Ishikawa (cell line): Measurements from ENCODE around the gene KLF2.

Source experiments
- CEBPB ChIP-seq: IDR thresholded peaks from 2 replicates; pipeline ENCODE4 v1.6.1; 2012
- CREB1 ChIP-seq: IDR thresholded peaks from 2 replicates; pipeline ENCODE4 v1.6.1; 2012; ENCODE audit warnings: low read depth
- EGR1 ChIP-seq: IDR thresholded peaks from 2 replicates; pipeline ENCODE4 v1.6.1; 2012
- EP300 ChIP-seq: IDR thresholded peaks from 2 replicates; pipeline ENCODE4 v1.6.1; 2012; ENCODE audit warnings: borderline replicate concordance
- FOXM1 ChIP-seq: IDR thresholded peaks from 2 replicates; pipeline ENCODE4 v1.6.1; 2012; ENCODE audit warnings: low read depth, borderline replicate concordance
- NFIC ChIP-seq: IDR thresholded peaks from 2 replicates; pipeline ENCODE4 v1.6.1; 2012
- RAD21 ChIP-seq: IDR thresholded peaks from 2 replicates; pipeline ENCODE4 v1.6.1; 2012; ENCODE audit warnings: low read depth
- TAF1 ChIP-seq: IDR thresholded peaks from 2 replicates; pipeline ENCODE4 v1.6.1; 2012; ENCODE audit warnings: low read depth, mild to moderate bottlenecking
- TCF12 ChIP-seq: IDR thresholded peaks from 2 replicates; pipeline ENCODE4 v1.6.1; 2012; ENCODE audit warnings: low read depth
- TEAD4 ChIP-seq: IDR thresholded peaks from 2 replicates; pipeline ENCODE4 v1.6.1; 2012
- YY1 ChIP-seq: IDR thresholded peaks from 2 replicates; pipeline ENCODE4 v1.6.1; 2012; ENCODE audit warnings: low read depth
- ZBTB7A ChIP-seq: IDR thresholded peaks from 2 replicates; pipeline ENCODE4 v1.6.1; 2012; ENCODE audit warnings: low read depth
- TF ChIP-seq, protein P1 (sequence below): IDR thresholded peaks from 2 replicates; pipeline ENCODE4 v1.6.1; 2012; ENCODE audit warnings: low read depth, mild to moderate bottlenecking
- TF ChIP-seq, protein P2 (sequence below): IDR thresholded peaks from 2 replicates; pipeline ENCODE4 v1.6.1; 2012
- TF ChIP-seq, protein P3 (sequence below): IDR thresholded peaks from 2 replicates; pipeline ENCODE4 v1.6.1; 2012

Gene KLF2

DNA sequence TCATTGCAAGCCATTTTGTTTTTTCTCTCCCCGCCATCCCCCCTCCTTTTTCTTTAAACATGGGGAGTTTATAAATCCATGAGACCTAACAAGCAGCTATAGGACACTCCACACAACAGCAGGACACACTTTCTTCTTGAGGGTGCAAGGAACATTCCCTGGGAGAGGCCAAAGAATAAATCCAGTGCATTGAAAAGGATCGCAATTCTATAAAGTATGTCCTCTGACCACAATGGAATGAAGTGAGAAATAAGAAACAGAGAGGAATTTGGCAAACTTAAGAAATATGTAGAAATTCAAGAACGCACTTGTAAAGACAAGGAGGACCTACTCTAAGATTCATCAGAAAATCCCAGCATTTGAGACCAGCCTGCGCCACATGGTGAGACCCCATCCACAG is 11.9 kb downstream of the KLF2 start:
- TF ChIP-seq FOXM1: no peak
- no peak for TF ChIP-seq CREB1
- no peak for TF ChIP-seq ZBTB7A
- TF ChIP-seq, protein P1, sequence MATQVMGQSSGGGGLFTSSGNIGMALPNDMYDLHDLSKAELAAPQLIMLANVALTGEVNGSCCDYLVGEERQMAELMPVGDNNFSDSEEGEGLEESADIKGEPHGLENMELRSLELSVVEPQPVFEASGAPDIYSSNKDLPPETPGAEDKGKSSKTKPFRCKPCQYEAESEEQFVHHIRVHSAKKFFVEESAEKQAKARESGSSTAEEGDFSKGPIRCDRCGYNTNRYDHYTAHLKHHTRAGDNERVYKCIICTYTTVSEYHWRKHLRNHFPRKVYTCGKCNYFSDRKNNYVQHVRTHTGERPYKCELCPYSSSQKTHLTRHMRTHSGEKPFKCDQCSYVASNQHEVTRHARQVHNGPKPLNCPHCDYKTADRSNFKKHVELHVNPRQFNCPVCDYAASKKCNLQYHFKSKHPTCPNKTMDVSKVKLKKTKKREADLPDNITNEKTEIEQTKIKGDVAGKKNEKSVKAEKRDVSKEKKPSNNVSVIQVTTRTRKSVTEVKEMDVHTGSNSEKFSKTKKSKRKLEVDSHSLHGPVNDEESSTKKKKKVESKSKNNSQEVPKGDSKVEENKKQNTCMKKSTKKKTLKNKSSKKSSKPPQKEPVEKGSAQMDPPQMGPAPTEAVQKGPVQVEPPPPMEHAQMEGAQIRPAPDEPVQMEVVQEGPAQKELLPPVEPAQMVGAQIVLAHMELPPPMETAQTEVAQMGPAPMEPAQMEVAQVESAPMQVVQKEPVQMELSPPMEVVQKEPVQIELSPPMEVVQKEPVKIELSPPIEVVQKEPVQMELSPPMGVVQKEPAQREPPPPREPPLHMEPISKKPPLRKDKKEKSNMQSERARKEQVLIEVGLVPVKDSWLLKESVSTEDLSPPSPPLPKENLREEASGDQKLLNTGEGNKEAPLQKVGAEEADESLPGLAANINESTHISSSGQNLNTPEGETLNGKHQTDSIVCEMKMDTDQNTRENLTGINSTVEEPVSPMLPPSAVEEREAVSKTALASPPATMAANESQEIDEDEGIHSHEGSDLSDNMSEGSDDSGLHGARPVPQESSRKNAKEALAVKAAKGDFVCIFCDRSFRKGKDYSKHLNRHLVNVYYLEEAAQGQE: no peak
- TF ChIP-seq TEAD4: no peak
- no peak for TF ChIP-seq EP300
- TF ChIP-seq YY1: no peak
- TF ChIP-seq, protein P2, sequence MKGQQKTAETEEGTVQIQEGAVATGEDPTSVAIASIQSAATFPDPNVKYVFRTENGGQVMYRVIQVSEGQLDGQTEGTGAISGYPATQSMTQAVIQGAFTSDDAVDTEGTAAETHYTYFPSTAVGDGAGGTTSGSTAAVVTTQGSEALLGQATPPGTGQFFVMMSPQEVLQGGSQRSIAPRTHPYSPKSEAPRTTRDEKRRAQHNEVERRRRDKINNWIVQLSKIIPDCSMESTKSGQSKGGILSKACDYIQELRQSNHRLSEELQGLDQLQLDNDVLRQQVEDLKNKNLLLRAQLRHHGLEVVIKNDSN: no peak
- TF ChIP-seq, protein P3, sequence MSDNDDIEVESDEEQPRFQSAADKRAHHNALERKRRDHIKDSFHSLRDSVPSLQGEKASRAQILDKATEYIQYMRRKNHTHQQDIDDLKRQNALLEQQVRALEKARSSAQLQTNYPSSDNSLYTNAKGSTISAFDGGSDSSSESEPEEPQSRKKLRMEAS: no peak
- TF ChIP-seq EGR1: no peak
- TF ChIP-seq CEBPB: no peak
- TF ChIP-seq NFIC: no peak
- no peak for TF ChIP-seq TAF1
- no peak for TF ChIP-seq RAD21
- no peak for TF ChIP-seq TCF12

DNA sequence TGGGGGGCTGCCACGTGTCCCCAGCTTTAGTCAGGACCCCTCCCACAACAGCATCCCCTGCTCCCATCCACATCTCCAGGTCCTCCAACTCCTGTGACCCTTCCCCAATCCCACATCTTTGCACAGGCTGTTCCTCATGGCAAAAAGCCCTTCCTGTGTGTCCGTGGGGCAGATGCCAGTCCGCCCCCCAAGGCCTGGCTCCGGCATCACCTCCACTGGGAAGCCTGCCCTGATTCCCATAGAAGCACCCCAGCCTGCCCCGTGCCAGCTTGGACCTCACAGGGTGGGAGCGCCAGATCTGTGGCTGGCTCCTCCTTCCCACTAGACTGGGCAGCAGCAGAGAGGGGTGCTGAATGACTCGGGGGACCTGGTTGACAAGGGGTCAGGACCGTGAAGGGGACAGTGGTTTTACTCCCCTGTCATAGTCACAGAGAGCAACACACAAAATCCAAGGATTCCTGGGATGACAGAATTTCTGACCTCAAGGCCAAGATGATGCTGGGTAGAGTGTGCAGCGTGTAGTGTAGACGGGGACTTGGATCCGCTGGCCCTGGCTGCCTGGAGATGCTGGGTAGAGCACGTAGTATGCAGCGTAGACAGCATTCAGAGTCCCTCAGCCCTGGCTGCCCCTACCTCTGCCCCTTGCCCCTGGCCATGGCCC is 13.3 kb downstream of the KLF2 start:
- no peak for TF ChIP-seq EGR1
- TF ChIP-seq TAF1: no peak
- TF ChIP-seq, protein P2: no peak
- TF ChIP-seq, protein P3: no peak
- TF ChIP-seq YY1: no peak
- no peak for TF ChIP-seq TEAD4
- no peak for TF ChIP-seq CEBPB
- TF ChIP-seq ZBTB7A: no peak
- TF ChIP-seq CREB1: no peak
- TF ChIP-seq TCF12: no peak
- TF ChIP-seq FOXM1: no peak
- TF ChIP-seq, protein P1: no peak
- TF ChIP-seq EP300: no peak
- no peak for TF ChIP-seq NFIC
- TF ChIP-seq RAD21: no peak

DNA sequence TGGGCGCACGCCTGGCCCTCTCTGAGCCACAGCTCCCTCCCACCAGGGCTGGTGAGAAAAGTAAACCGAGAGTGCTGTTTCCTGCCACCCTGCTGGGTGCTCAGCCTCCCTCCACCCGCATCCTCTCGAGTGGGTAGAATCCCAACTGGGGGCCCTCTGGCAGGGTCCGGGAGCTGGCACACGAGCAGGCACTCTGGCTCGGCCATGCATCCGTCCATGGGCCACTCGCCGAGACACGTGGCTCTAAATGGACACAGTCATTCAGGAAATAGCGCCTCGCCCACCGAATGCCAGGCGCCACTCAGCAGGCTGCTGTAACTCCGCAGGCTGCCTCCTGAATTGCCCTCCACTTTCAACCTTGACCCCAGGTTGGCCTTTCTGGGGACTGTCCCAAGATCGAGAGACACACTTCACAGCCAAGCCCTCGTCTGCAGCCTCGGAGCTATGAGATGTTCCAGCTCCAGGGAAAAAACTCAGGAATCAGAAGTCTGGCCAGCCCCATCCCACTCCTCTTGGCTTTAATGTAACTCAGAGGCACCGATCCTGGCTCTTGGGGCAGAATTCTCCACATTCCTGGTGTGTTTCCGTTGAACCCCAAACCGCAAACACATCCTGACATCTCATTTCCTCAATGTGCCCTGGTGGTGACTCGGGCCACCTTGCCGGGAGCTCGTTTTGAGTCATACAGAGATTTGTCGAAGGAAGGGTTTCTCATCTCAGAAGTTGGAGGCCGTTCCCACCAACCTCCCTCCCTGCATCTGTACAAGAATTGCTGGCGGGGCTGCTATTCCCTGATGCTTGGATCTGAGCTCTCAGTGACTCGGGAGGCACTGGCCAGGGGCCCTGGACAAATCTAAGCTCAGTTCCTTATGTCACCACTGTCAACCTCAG is 14.1 kb downstream of the KLF2 start:
- TF ChIP-seq, protein P3: no peak
- TF ChIP-seq, protein P1: no peak
- TF ChIP-seq TAF1 (no peak), TEAD4 (no peak)

DNA sequence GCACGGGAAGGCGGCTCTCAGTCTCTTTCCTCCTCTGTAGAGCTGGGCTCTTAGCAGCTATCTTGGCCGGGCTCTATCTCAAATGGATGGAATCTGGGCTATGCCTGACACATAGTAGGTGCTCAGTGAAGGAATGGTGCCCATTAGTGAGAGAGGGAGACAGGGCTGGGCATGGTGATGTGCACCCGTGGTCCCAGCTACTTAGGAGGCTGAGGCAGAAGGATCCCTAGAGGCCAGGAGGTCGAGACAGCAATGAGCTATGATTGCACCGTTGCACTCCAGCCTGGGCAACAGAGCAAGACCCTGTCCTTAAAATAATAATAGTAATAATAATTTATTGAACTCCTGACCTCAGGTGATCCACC is 14.7 kb downstream of the KLF2 start:
- TF ChIP-seq TCF12 (no peak), YY1 (no peak), ZBTB7A (no peak), CEBPB (no peak), RAD21 (no peak), TEAD4 (no peak), FOXM1 (no peak), CREB1 (no peak), EGR1 (no peak), TAF1 (no peak), EP300 (no peak)
- TF ChIP-seq, protein P1: no peak
- TF ChIP-seq, protein P3: no peak
